ENCODE results near the gene MINK1. TPM values are rescaled to one million over a fixed set of nuclear protein-coding genes. Genes with fewer than 3 reads are reported as not detected.

MINK1 gene
- total RNA-seq, 2 experiments from 2014 or later: 67.5 to 79.3 TPM

DNA sequence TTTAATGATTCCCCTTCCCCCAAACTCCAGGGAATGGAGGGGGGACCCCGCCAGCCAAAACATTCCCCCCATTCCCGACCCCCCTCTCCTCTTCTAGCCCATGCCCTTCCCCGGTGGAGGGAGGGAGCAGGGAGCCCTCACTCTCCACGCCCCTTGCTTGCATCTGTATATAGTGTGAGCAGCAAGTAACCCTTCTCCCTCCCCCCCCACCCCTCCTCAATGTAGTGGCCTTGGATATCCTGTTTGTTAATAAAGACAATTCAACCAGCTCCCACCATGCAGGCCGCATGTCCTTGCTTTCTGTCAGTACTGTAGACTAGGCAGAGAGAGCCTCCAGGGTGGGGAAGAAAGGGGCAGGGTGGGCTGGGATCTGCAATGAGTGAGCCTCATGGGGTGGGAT lies 64.6 kb downstream of the MINK1 start:
- no peak for DNase-seq
- H3K4me3 Mint-ChIP-seq: no peak overlapping the region
- intact Hi-C loops (cut with micrococcal nuclease): no loop called here
- ChIA-PET CTCF (interaction anchor here (1.0 to 1.4 kb wide), 2 partner anchors 10 to 108 kb away, joined by 3 to 4 read pairs; no protein-coding TSS in a partner anchor), POLR2A (no interaction called here)
- H3K4me1 Mint-ChIP-seq (ENCODE audit: low read depth): peaks cover 27% of the 10 kb centered on the region
- peaks cover 14% of the 10 kb centered on the region for H3K36me3 Mint-ChIP-seq
- H3K27me3 Mint-ChIP-seq: peaks cover 1% of the 10 kb centered on the region
- no peaks in the 10 kb centered on the region for H3K9me3 Mint-ChIP-seq
- H3K27ac Mint-ChIP-seq: no peak overlapping the region

DNA sequence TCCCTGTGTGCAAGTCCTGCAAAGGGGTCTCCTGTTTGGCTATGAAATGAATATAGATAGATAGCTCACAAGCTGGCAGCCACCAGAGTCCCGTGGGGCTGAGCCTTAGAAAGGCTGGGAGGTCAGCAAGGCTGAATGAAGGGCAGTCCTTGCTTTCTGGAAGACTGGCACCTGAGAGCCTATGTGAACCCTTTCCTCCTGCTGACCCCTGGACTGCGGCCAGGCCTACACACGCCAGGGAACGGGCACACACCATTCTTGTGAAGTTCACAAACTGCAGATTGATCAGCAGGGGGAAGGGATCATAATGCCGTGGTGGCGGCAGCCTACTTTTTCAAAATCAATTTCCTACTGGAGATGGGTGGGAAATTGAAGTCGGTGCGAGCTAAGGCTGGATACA lies 65.2 kb downstream of the MINK1 start:
- Mint-ChIP-seq H3K27me3 (peaks cover 1% of the 10 kb centered on the region), H3K4me1 (ENCODE audit: low read depth) (peaks cover 32% of the 10 kb centered on the region), H3K4me3 (peak overlapping the region; percentile 54), H3K36me3 (peaks cover 14% of the 10 kb centered on the region), H3K9me3 (no peaks in the 10 kb centered on the region), H3K27ac (no peak overlapping the region)
- intact Hi-C loops (cut with micrococcal nuclease): no loop called here
- DNase-seq: no peak
- ChIA-PET POLR2A (interaction anchor here (3.5 kb wide), 1 partner anchor 41 kb away, joined by 15 read pairs; the partner anchor contains the start of genes RNF167 and SLC25A11), CTCF (interaction anchor here (1.0 to 1.4 kb wide), 3 partner anchors 11 to 109 kb away, joined by 3 to 5 read pairs (median 4); partner anchors contain the start of genes RNF167 and SLC25A11)

DNA sequence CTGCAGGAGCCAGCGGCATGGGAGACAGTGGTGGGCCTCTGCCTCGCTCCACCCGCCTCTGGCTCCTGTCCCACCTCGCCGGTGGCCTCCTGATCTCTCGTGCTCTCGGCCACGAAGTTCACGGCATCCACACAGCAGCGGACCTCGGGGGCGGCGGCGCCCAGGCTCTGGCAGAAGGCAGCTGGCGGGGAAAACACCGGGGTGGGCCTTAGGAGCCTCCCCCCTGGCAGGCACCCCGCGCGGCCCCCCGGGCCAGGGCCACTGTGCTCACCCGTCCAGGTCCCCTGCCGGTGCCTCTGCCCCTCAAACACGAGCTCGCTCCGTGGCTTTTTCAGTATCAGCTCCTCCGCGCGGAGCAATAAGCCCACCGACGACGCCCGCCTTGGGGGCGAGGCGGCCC lies 65.8 kb downstream of the MINK1 start:
- H3K4me1 Mint-ChIP-seq (ENCODE audit: low read depth): peaks cover 36% of the 10 kb centered on the region
- DNase-seq: no peak
- no peaks in the 10 kb centered on the region for H3K9me3 Mint-ChIP-seq
- peak overlapping the region; percentile 54 for H3K4me3 Mint-ChIP-seq
- intact Hi-C loops (cut with micrococcal nuclease): no loop called here
- H3K27ac Mint-ChIP-seq: no peak overlapping the region
- peaks cover 14% of the 10 kb centered on the region for H3K36me3 Mint-ChIP-seq
- CTCF ChIA-PET: interaction anchor here (0.6 to 2.1 kb wide), 6 partner anchors 11 to 137 kb away, joined by 4 to 11 read pairs (median 6); partner anchors contain the start of genes RNF167 and SLC25A11
- POLR2A ChIA-PET: interaction anchor here (0.8 to 3.5 kb wide), 7 partner anchors 41 to 252 kb away, joined by 3 to 15 read pairs (median 3); partner anchors contain the start of genes GLTPD2, PFN1, RNF167 and SLC25A11
- peaks cover 1% of the 10 kb centered on the region for H3K27me3 Mint-ChIP-seq

DNA sequence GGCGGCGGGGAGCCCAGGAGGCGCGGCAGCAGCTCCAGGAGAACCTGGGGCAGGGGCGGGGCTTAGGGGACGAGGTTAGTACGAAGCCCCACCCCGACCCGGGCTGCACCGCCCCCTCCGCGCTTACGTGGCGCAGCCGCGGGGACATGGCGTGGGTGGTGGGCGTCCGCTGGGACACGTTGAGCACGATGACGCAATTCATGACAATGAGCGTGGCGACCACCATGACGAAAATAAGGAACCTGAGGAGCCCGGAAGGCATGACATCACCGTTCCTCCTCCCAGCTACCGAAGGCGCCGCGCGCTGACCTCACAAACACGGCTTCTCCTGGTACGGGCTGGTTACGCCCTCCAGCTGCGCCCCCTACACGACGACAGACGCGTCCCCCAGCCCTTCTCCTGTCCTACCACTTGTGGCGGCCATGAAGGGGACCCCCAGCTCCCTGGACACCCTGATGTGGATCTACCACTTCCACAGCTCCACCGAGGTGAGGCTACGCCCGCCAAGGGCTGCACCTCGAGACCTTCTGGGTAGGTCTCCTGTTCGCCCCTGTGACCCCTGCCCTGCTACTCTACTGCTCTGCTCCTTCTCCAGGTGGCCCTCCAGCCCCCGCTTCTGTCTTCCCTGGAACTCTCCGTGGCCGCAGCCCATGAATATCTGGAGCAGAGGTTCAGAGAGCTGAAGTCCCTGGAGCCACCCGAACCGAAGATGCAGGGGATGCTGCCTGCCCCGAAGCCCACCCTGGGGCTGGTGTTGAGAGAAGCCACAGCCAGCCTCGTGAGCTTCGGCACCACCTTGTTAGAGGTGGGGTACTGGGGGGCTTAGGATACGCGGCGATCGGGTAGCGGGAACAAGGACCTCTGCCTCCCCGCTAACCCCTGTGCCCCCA lies 66.4 kb downstream of the MINK1 start, which contains the start of gene C17orf107:
C17orf107 (plus strand) TSS at position 196 of the 890 bp plus-strand sequence; CDS start at position 423, 227 bp downstream.
- DNase-seq: peak; percentile 98
- H3K36me3 Mint-ChIP-seq: peaks cover 14% of the 10 kb centered on the region
- no peaks in the 10 kb centered on the region for H3K9me3 Mint-ChIP-seq
- ChIA-PET POLR2A (interaction anchor here (0.6 to 3.5 kb wide), 12 partner anchors 40 to 253 kb away, joined by 3 to 15 read pairs (median 3); partner anchors contain the start of genes GLTPD2, MED11, PFN1 and RNF167), CTCF (interaction anchor here (0.6 to 2.1 kb wide), 9 partner anchors 10 to 198 kb away, joined by 3 to 11 read pairs (median 5); partner anchors contain the start of genes ARRB2, CAMTA2, RNF167 and SLC25A11)
- H3K4me3 Mint-ChIP-seq: peak within 1 kb of the TSS; percentile 88
- peak within 1 kb of the TSS; percentile 77 for H3K27ac Mint-ChIP-seq
- H3K27me3 Mint-ChIP-seq: peaks cover 1% of the 10 kb centered on the region
- peaks cover 36% of the 10 kb centered on the region for H3K4me1 Mint-ChIP-seq (ENCODE audit: low read depth)
- intact Hi-C loops (cut with micrococcal nuclease): loop anchor here (5.0 kb wide), 1 partner anchor 107 kb away; no protein-coding TSS in a partner anchor

DNA sequence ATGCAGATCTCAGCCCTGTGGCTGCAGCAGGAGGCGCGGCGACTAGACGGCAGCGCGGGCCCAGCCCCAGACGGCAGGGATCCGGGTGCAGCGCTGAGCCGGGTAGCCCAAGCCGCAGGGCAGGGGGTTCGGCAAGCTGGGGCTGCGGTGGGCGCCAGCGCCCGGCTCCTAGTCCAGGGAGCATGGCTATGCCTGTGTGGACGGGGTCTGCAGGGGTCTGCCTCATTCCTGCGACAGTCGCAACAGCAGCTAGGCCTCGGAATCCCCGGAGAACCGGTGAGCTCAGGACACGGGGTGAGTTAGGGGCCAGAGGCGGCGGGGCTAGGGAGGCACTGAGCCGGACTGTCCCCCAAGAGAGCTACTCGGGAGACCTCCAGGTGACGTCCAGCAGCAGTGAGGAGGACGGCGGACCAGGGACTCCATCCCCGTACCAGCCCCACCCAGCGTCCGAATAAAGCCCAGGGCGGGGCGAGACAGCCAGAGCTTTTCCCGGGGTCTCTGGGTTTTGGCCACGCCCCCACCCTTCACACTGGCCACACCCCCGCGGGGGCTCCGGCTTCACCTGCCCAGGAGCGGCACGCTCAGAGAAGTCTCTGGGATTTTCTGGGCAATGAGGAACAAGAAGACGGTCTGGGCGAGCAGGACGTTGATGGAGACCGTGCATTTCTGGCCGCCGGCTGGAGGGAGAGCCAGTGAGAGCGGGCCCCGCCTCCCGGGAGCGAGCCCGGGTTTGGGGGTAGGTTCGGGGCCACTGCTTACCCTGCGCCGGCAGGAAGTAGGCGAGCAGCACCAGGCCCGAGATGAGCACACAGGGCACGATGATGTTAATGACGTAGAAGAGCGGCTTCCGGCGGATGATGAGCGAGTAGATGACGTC lies 67.3 kb downstream of the MINK1 start:
- Mint-ChIP-seq H3K9me3 (no peaks in the 10 kb centered on the region), H3K36me3 (peaks cover 10% of the 10 kb centered on the region), H3K27me3 (peaks cover 1% of the 10 kb centered on the region), H3K4me1 (ENCODE audit: low read depth) (peaks cover 36% of the 10 kb centered on the region), H3K27ac (peak overlapping the region; percentile 23), H3K4me3 (peak overlapping the region; percentile 88)
- ChIA-PET POLR2A (interaction anchor here (0.7 to 3.5 kb wide), 7 partner anchors 39 to 191 kb away, joined by 3 to 15 read pairs (median 4); partner anchors contain the start of genes GLTPD2, MED11, PFN1 and RNF167), CTCF (interaction anchor here (1.1 to 2.1 kb wide), 7 partner anchors 9 to 198 kb away, joined by 3 to 11 read pairs (median 6); partner anchors contain the start of genes ARRB2 and CAMTA2)
- intact Hi-C loops (cut with micrococcal nuclease): loop anchor here (5.0 kb wide), 1 partner anchor 108 kb away; no protein-coding TSS in a partner anchor
- DNase-seq: peak; percentile 71

- ChIA-PET CTCF (interaction anchor here (0.6 to 2.1 kb wide), 5 partner anchors 33 to 118 kb away, joined by 3 to 10 read pairs (median 4); partner anchors contain the start of genes GLTPD2 and SPAG7), POLR2A (interaction anchor here (1.0 to 3.5 kb wide), 3 partner anchors 39 to 111 kb away, joined by 3 to 15 read pairs (median 13); partner anchors contain the start of genes PFN1, RNF167 and SLC25A11)
- peaks cover 1% of the 10 kb centered on the region for H3K27me3 Mint-ChIP-seq
- intact Hi-C loops (cut with micrococcal nuclease): loop anchor here (5.0 kb wide), 1 partner anchor 109 kb away; no protein-coding TSS in a partner anchor
- peaks cover 4% of the 10 kb centered on the region for H3K36me3 Mint-ChIP-seq
- H3K4me1 Mint-ChIP-seq (ENCODE audit: low read depth): peaks cover 36% of the 10 kb centered on the region
- H3K9me3 Mint-ChIP-seq: no peaks in the 10 kb centered on the region
- DNase-seq: no peak
- peak overlapping the region; percentile 88 for H3K4me3 Mint-ChIP-seq
- H3K27ac Mint-ChIP-seq: no peak overlapping the region
These were observed 68.0 kb downstream of the MINK1 start for GRCh38 chr17:4901108-4901647.

GRCh38 chr17:4901648-4902344 lies 68.7 kb downstream of the MINK1 start:
- H3K36me3 Mint-ChIP-seq: peaks cover 4% of the 10 kb centered on the region
- POLR2A ChIA-PET: interaction anchor here (1.0 to 3.5 kb wide), 3 partner anchors 38 to 111 kb away, joined by 3 to 15 read pairs (median 13); partner anchors contain the start of genes PFN1, RNF167 and SLC25A11
- H3K27me3 Mint-ChIP-seq: peaks cover 1% of the 10 kb centered on the region
- no peaks in the 10 kb centered on the region for H3K9me3 Mint-ChIP-seq
- intact Hi-C loops (cut with micrococcal nuclease): loop anchor here (2.0 to 5.0 kb wide), 2 partner anchors 39 to 109 kb away; partner anchors contain the start of genes RNF167 and SLC25A11
- H3K27ac Mint-ChIP-seq: no peak overlapping the region
- peaks cover 36% of the 10 kb centered on the region for H3K4me1 Mint-ChIP-seq (ENCODE audit: low read depth)
- no peak for DNase-seq
- no peak overlapping the region for H3K4me3 Mint-ChIP-seq
- CTCF ChIA-PET: interaction anchor here (0.6 to 2.1 kb wide), 7 partner anchors 23 to 161 kb away, joined by 3 to 8 read pairs (median 4); partner anchors contain the start of genes GLTPD2 and SPAG7

DNA sequence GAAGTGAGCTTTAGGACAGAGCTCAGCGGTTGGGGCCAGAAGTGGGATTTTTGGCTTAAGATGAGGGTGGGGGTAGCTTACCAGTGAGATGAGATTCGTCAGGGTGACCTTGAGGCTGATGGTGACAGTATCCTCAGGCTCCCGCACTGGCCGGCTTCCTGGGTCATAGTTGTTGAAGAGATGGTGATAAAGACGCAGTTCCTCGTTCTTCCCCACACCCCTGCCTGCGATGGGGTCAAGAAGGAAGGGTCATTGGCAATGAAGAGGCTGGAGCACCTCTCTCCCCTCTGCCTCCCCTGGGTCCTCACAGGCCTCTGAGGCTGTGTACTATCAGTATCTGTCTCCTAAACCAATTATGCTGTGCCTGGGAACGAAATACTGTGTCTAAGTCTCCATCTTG lies 69.4 kb downstream of the MINK1 start:
- CTCF ChIA-PET: interaction anchor here (0.8 to 2.1 kb wide), 15 partner anchors 10 to 687 kb away, joined by 3 to 10 read pairs (median 4); partner anchors contain the start of genes GLTPD2, RNF167, SLC25A11 and SPAG7
- POLR2A ChIA-PET: interaction anchor here (1.1 kb wide), 1 partner anchor 67 kb away, joined by 3 read pairs; no protein-coding TSS in a partner anchor
- no peaks in the 10 kb centered on the region for H3K36me3 Mint-ChIP-seq
- H3K4me3 Mint-ChIP-seq: no peak overlapping the region
- H3K27me3 Mint-ChIP-seq: peaks cover 1% of the 10 kb centered on the region
- intact Hi-C loops (cut with micrococcal nuclease): loop anchor here (2.0 to 5.0 kb wide), 2 partner anchors 38 to 110 kb away; partner anchors contain the start of genes RNF167 and SLC25A11
- H3K9me3 Mint-ChIP-seq: no peaks in the 10 kb centered on the region
- no peak for DNase-seq
- no peak overlapping the region for H3K27ac Mint-ChIP-seq
- peaks cover 36% of the 10 kb centered on the region for H3K4me1 Mint-ChIP-seq (ENCODE audit: low read depth)

DNA sequence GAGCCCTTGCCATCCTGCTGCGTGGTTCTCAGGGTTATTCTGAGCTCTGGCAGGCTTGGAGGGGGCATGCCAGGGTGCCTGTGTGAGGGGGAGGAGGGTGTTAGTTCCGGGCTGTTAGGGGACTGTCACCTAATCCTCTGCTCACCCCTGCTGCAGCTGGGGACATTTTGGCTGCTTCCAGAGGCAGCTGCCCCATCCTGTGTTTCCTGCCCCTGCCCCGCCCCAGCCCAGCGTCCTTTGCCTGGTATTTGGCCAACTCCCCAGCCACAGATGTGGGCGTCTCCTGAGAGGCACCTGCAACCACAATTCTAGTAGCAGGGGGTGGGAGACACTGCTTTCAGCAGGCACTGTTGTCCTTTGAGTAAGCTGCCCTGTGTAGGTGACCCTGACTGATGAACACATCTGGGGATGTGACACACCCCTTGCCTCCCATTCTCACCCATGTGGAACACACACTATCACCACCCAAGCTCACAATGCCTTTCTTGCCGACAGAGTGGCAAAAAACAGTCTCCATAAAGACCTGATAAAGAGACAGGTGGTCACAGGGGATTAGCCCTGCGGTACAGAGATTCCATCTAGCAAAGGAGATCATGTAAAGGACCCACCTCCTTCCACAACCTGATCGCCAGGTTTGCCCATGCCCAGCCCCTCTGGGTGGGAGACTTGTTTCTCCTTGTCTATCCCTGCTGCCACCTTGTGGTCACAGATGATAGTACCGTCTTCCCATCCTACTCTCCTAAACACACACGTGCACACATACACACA lies 70.1 kb downstream of the MINK1 start, which contains the start of gene CHRNE:
CHRNE (minus strand) TSS at position 48 of the 768 bp plus-strand sequence; CDS start at position 13, 35 bp downstream.
- Mint-ChIP-seq H3K27ac (peak within 1 kb of the TSS; percentile 39), H3K36me3 (no peaks in the 10 kb centered on the region), H3K4me1 (ENCODE audit: low read depth) (peaks cover 36% of the 10 kb centered on the region), H3K4me3 (peak within 1 kb of the TSS; percentile 8), H3K27me3 (peaks cover 1% of the 10 kb centered on the region), H3K9me3 (no peaks in the 10 kb centered on the region)
- DNase-seq: peak; percentile 84
- ChIA-PET POLR2A (interaction anchor here (0.9 to 1.1 kb wide), 2 partner anchors 66 to 114 kb away, joined by 3 to 4 read pairs; partner anchors contain the start of gene GLTPD2), CTCF (interaction anchor here (0.6 to 2.1 kb wide), 28 partner anchors 9 to 688 kb away, joined by 3 to 10 read pairs (median 3); partner anchors contain the start of genes GP1BA, PLD2, RNF167 and SLC25A11)
- intact Hi-C loops (cut with micrococcal nuclease): loop anchor here (2.0 to 5.0 kb wide), 2 partner anchors 38 to 111 kb away; partner anchors contain the start of genes RNF167 and SLC25A11
